Stimulated activated CD4-positive, alpha-beta T cell treated with anti-CD3 and anti-CD28 coated beads, Interleukin-12 subunit alpha, Interleukin-12 subunit beta, amount 100 ng/mL, for 24 hours (primary cell): ENCODE measurements around the gene SLC5A5.
"Not testable (repeated sequence)": the region's sequence is repeated elsewhere in the genome, so short reads cannot be mapped to it uniquely, and the experiment has no call there.

Source experiments
- DNase-seq, 2 experiments: peaks; one replicate each; pipeline ENCODE4 v3.0.0-alpha.2; 2020; ENCODE audit warnings: low read depth in 2 of 2

The SLC5A5 gene

GRCh38 chr19:17919122-17919521 lies 47.4 kb downstream of the SLC5A5 start:
- not testable (repeated sequence) for DNase-seq

DNA sequence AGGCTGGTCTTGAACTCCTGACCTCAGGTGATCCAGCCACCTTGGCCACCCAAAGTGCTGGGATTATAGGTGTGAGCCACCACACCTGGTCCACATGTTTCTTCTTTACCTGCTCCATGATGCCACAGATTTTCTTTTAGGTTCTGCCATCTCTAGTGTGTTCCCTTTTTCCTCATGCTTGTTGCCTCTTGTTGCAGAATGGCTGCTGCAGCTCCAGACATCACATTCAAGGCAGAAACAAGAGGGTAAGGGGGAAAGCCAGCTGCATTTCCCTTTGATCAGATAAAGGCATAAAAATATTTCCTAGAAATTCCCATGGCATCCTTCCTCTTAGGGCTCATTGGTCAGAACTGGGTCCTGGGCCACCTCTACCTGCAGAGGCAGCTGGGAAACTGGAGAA lies 48.8 kb downstream of the SLC5A5 start:
- DNase-seq, result no peak

GRCh38 chr19:17922138-17922537 lies 50.4 kb downstream of the SLC5A5 start:
- no peak for DNase-seq

DNA sequence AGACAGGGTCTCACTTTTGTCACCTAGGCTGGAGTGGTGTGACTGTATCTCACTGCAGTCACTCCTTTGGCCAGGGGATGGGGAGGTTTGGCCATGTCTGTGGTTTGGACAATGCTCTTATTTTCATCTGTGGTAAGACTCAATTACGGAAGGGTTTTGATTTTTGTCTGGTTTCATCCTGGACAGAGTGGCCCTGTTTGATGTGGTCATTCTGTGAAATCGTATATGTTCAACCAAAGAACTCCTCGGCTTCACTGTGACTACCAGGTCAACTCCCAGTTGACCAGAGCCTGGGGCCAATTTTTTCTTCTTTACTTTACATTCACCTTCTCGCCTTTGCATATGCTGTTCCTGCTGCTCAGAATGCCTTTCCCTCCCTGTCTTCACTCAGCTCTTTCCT lies 54.3 kb downstream of the SLC5A5 start:
- no peak for DNase-seq

- DNase-seq, result no peak
Observed at GRCh38 chr19:17929056-17929455, 57.3 kb downstream of the SLC5A5 start.

GRCh38 chr19:17931532-17932191 lies 59.9 kb downstream of the SLC5A5 start:
- peak in 1 of 2 experiments; percentile 23 for DNase-seq

DNA sequence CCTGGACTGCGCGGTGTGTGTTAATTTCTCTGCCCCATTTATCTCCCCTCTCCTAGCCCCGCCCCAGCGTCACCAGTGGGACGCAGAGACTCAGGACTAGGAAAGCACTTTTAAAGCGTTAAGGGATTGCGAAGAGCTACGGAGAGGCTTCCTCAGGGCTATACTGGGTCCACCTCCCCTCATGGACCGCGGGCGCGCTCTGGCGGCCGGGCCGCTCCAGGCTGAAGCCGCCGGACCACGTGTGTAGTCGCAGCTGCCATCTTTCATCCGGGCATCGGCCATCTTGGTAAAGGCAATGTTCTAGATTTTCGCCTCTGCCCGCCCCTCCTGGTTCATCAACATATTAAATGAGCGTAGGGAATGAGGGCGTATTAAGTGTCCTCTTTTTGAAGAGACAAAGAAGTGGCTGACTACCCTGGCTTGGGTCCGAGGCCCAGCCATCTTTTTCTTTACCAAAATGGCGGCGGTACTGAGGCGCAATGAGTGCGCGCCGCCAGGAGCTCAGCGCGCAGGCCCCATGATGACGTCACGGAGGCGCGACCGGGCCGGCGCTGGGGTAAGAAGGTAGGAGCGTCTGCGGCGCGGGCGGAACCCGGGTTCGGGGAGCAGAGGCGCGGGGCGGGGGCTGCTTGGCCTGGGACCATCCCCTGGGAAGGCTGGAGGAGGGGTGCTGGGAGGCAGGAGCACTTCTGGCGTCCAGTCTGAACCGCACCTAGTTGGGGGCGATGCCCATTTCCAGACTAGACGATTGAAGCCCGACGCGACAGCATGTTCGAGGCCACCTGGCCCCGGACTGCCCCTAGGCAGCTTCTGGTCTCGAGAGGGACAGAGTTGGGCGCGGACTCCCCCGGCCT lies 61.0 kb downstream of the SLC5A5 start, which contains the start of gene CCDC124:
Gene CCDC124 (plus strand): TSS at position 531 of the 854 bp plus-strand sequence. CDS start 3,406 bp downstream, outside the sequence.
- DNase-seq, result peak; percentile 81 to 88

- no peak for DNase-seq
Observed at GRCh38 chr19:17933414-17934129, 61.8 kb downstream of the SLC5A5 start.

GRCh38 chr19:17936379-17936778 lies 64.6 kb downstream of the SLC5A5 start:
- DNase-seq, result no peak

- DNase-seq, result no peak
Observed at GRCh38 chr19:17937371-17937900, 65.7 kb downstream of the SLC5A5 start.

DNA sequence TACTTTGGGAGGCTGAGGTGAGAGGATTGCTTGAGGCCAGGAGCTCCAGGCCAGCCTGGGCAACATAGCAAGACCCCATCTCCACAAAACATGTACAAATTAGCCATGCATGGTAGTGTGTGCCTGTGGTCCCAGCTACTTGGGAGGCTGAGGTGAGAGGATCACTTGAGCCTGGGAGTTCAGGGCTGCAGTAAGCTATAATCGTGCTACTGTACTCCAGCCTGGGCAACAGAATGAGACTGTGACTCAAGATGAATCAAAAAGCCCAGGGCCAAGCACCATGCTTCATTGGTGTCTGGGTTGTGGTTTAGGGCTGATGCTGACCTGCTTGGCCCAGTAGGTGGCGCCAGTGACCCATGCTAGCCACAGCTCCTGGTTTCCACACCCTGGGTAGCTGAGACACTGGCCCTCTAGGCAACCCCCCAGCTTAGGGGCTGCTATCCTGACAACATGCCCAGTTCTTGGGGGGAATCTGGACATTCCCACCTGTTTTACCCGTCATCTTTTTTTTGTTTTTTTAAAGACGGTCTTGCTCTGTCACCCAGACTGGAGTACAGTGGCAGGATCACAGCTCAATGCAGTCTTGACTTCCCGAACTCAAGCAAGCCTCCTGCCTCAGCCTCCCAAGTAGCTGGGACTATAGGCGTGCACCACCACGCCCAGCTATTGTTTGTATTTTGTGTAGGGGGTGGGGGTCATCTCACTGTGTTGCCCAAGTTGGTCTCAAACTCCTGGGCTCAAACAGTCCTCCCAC lies 66.5 kb downstream of the SLC5A5 start:
- peak; percentile 65 to 76 for DNase-seq

GRCh38 chr19:17942181-17942580 lies 70.4 kb downstream of the SLC5A5 start:
- no peak for DNase-seq

DNA sequence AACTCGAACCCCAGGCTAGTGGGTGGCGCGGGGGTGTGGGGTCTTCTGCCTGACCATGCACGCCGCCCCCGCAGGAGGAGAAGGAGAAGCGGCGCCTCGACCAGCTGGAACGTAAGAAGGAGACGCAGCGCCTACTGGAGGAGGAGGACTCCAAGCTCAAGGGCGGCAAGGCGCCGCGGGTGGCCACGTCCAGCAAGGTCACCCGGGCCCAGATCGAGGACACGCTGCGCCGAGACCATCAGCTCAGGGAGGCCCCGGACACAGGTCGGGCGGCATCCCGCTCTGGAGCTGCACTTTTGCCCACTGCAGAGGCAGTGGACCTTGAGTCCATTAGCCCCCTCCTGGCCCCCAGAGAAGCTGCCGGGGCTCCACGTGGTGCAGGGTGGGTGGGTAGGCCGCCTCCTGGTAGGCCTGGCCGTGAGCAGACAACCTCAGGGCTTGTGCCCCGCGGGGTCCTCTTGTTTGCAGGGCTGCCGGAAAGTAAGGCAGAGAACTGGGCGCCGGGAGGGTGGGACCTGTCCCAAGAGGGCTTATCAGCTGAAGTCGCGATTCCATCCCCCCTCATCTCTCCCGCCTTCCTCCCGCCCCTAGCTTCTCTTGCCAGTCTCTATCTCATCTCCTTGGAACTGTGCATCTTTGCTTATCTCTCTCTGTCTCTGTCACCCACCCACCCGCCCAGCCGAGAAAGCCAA lies 71.0 kb downstream of the SLC5A5 start:
- no peak for DNase-seq

- no peak for DNase-seq
Observed at GRCh38 chr19:17943274-17944221, 71.8 kb downstream of the SLC5A5 start.

GRCh38 chr19:17944301-17944700 lies 72.6 kb downstream of the SLC5A5 start:
- DNase-seq, result no peak
